T-helper 22 cell (primary cell): ENCODE data around the gene NUP93.
A peak's percentile ranks its signal among the peaks of the same experiment; 100 is the strongest.

Experiments
- DNase-seq: peaks from one replicate; pipeline ENCODE4 v3.0.0-alpha.2; 2020; ENCODE audit warnings: low read depth

NUP93 gene

GRCh38 chr16:56729735-56730662, at the start of gene NUP93:
NUP93 (plus strand) TSS chr16:56730129; CDS start chr16:56748248, 18,119 bp downstream.
- DNase-seq, result peak; percentile 84

GRCh38 chr16:56681939-56682702, 47.8 kb upstream of the NUP93 start, which contains the start of gene MT1X:
MT1X (plus strand) TSS chr16:56682470; CDS start chr16:56682541, 71 bp downstream.
- DNase-seq, result peak; percentile 81

GRCh38 chr16:56682703-56683397, 47.1 kb upstream of the NUP93 start:
- no peak for DNase-seq

GRCh38 chr16:56683424-56684172, 46.3 kb upstream of the NUP93 start:
- DNase-seq, result no peak

- DNase-seq, result no peak
Measured at GRCh38 chr16:56684256-56684925, 45.5 kb upstream of the NUP93 start.

GRCh38 chr16:56684926-56685590, 44.9 kb upstream of the NUP93 start:
- no peak for DNase-seq

GRCh38 chr16:56686758-56687157, 43.2 kb upstream of the NUP93 start:
- DNase-seq, result no peak

- DNase-seq, result no peak
Measured at GRCh38 chr16:56688762-56689161, 41.2 kb upstream of the NUP93 start.

- no peak for DNase-seq
Measured at GRCh38 chr16:56689171-56689570, 40.8 kb upstream of the NUP93 start.

- no peak for DNase-seq
Measured at GRCh38 chr16:56690420-56691122, 39.4 kb upstream of the NUP93 start.

GRCh38 chr16:56691885-56692284, 38.0 kb upstream of the NUP93 start:
- no peak for DNase-seq

GRCh38 chr16:56695246-56695645, 34.7 kb upstream of the NUP93 start:
- DNase-seq, result no peak

- no peak for DNase-seq
Measured at GRCh38 chr16:56697456-56698155, 32.3 kb upstream of the NUP93 start.

GRCh38 chr16:56700195-56700594, 29.7 kb upstream of the NUP93 start:
- no peak for DNase-seq

- DNase-seq, result no peak
Measured at GRCh38 chr16:56700631-56701030, 29.3 kb upstream of the NUP93 start.

GRCh38 chr16:56701534-56701933, 28.4 kb upstream of the NUP93 start:
- DNase-seq, result no peak

GRCh38 chr16:56702836-56703235, 27.1 kb upstream of the NUP93 start:
- DNase-seq, result no peak

- DNase-seq, result no peak
Measured at GRCh38 chr16:56708525-56709442, 21.1 kb upstream of the NUP93 start.
